IPS-18a (cell line): ENCODE data around the gene CFLAR.

Experiments used
- H3K27ac ChIP-seq: one replicate; pipeline ENCODE4 v1.5.1; 2013; ENCODE audit warnings: low read length
- H3K27me3 ChIP-seq: one replicate; pipeline ENCODE4 v1.6.1; 2013; ENCODE audit warnings: mild to moderate bottlenecking, low read length; ENCODE audit not compliant: control insufficient read depth, insufficient read depth
- H3K36me3 ChIP-seq: one replicate; pipeline ENCODE4 v1.6.1; 2013; ENCODE audit warnings: low read depth, low read length; ENCODE audit not compliant: control insufficient read depth
- H3K4me1 ChIP-seq: one replicate; pipeline ENCODE4 v1.6.1; 2013; ENCODE audit warnings: low read depth, low read length; ENCODE audit not compliant: control insufficient read depth
- H3K4me3 ChIP-seq: one replicate; pipeline ENCODE4 v1.5.1; 2013; ENCODE audit warnings: low read length
- H3K9ac ChIP-seq: one replicate; pipeline ENCODE4 v1.6.1; 2013; ENCODE audit warnings: mild to moderate bottlenecking, low read length, moderate library complexity
- H3K9me3 ChIP-seq: one replicate; pipeline ENCODE4 v1.6.1; 2013; ENCODE audit warnings: low read depth, low read length; ENCODE audit not compliant: control insufficient read depth

CFLAR gene

DNA sequence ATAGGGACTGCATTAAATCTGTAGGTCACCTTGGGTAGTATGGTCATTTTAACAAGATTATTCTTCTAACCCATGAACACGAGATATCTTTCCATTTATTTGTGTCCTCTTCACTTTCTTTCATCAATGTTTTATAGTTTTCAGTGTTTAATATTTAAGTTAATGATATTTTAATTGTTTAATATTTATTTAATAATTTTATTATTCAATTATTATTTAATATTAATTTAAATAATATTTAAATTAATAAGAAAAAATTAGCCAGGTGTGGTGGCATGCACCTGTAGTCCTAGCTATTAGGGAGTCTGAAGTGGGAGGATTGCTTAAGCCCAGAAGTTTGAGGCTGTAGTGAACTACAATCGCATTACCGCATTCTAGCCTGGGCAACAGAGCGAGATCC lies 100.0 kb downstream of the CFLAR start:
- H3K27me3 ChIP-seq = no peaks in the 10 kb centered on the region
- peaks cover 14% of the 10 kb centered on the region for H3K4me1 ChIP-seq
- no peaks in the 10 kb centered on the region for H3K36me3 ChIP-seq
- H3K27ac ChIP-seq = no peak overlapping the region
- no peak overlapping the region for H3K4me3 ChIP-seq
- no peaks in the 10 kb centered on the region for H3K9me3 ChIP-seq
- no peak overlapping the region for H3K9ac ChIP-seq

GRCh38 chr2:201216918-201217317 lies 101.0 kb downstream of the CFLAR start:
- H3K9ac ChIP-seq = no peak overlapping the region
- no peak overlapping the region for H3K4me3 ChIP-seq
- no peak overlapping the region for H3K27ac ChIP-seq
- no peaks in the 10 kb centered on the region for H3K9me3 ChIP-seq
- H3K27me3 ChIP-seq = no peaks in the 10 kb centered on the region
- H3K4me1 ChIP-seq = peaks cover 17% of the 10 kb centered on the region
- no peaks in the 10 kb centered on the region for H3K36me3 ChIP-seq

DNA sequence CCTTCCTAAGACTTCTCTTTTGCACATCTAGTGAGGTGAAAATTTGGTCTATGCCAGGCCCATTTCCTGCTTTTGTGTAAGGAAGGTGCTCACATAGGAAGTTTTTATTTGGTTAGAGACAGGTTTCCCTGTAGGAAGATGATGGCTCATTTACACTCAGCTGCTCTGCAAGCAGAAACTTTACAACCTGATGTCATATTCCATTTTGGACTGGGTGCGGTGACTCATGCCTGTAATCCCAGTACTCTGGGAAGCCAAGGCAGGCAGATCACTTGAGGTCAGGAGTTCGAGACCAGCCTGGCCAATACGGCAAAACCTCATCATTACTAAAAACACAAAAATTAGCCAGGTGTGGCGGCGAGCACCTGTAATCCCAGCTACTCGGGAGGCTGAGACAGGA lies 102.8 kb downstream of the CFLAR start:
- H3K9me3 ChIP-seq = no peaks in the 10 kb centered on the region
- no peak overlapping the region for H3K9ac ChIP-seq
- no peak overlapping the region for H3K4me3 ChIP-seq
- H3K36me3 ChIP-seq = no peaks in the 10 kb centered on the region
- H3K27ac ChIP-seq = no peak overlapping the region
- no peaks in the 10 kb centered on the region for H3K27me3 ChIP-seq
- H3K4me1 ChIP-seq = peaks cover 17% of the 10 kb centered on the region

DNA sequence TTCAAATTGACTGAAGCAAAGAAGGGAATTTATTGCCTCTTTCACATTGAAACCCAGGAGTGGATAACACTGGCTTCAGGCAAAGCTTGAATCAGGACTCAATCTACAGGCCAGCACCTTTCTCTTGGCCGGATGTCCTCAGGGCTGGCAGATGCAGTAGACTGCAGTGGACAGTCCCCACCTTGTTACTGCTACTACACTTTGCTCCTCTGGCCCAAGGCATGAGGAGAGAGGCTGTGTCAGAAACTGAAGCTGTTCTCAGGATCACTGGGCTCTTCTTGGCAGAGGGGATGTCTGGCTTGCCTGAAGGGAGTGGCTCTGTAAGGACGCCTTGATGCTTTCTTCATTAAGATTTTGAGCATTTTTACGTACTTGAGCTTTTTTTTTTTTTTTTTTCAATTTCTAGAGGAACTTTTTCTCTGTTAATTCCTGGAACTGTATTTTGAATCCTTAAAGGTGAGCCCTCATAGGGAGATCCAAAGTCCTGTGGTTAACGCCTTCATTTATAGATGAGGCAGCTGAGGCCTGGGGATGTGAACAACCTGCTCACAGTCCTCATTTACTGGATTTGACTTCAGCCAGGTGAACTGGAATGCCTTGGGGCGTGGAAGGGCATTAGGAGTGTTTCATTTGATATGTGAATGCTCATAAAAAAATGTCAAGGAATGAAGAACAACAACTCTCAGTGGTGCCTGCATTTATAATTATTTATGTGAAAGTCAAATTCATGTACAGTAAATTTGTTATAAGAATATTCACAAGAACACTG lies 103.5 kb downstream of the CFLAR start:
- H3K9ac ChIP-seq = no peak overlapping the region

GRCh38 chr2:201220102-201220570 lies 104.2 kb downstream of the CFLAR start:
- Histone ChIP-seq H3K27ac (no peak overlapping the region), H3K9me3 (no peaks in the 10 kb centered on the region), H3K36me3 (no peaks in the 10 kb centered on the region)

More for the DNA sequence above, 103.5 kb downstream of the CFLAR start:
- Histone ChIP-seq H3K9me3 (no peaks in the 10 kb centered on the region), H3K4me3 (peak overlapping the region; percentile 29), H3K36me3 (no peaks in the 10 kb centered on the region), H3K27ac (no peak overlapping the region), H3K27me3 (no peaks in the 10 kb centered on the region), H3K4me1 (peaks cover 17% of the 10 kb centered on the region)

DNA sequence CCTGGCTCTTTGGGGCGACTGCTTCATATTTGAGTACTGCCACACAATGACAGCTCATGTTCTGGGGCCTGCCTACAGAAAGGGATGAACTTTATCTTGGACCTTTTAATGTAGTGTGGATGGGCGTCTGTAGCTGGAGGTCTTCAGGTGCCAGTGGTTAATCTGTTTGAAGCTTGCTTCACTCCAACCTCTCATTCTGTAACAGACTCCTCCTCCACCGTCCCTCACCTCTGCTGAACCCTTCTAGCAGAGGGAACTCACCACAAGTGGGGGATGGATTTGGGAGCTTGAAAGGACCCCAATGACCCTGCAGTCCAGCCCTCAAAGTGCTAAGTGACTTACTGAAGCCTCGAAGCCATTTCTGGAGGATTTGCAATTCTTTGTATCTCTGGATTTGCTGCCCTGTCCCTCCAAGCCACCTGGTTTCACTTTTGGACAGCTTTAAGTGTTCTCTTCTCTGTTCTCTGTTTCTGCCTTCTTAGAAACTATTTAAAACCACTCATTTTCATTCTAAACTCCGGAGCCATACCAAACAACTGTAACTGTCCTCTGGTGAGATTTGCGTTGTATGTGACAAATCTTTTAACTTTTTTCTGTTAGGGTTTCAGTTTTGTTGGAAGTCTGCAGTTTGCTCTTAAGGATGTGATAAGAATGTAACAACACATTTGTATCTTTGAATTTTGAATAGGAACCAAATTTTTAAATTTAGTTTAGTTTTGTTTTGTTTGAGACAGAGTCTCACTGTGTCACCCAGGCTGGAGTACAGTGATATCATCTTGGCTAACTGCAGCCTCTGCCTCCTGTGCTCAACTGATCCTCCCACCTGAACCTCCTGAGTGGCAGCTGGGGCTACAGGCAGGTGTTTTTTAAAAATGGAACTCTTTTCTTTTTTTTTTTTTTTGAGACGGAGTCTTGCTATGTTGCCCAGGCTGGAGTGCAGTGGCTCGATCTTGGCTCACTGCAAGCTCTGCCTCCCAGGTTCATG lies 107.4 kb downstream of the CFLAR start:
- H3K27me3 ChIP-seq = no peaks in the 10 kb centered on the region

More at GRCh38 chr2:201220102-201220570, 104.2 kb downstream of the CFLAR start:
- Histone ChIP-seq H3K4me3 (peak overlapping the region; percentile 29), H3K9ac (no peak overlapping the region), H3K4me1 (peaks cover 17% of the 10 kb centered on the region), H3K27me3 (no peaks in the 10 kb centered on the region)

More for the DNA sequence above, 107.4 kb downstream of the CFLAR start:
- Histone ChIP-seq H3K9ac (no peak overlapping the region), H3K27ac (no peak overlapping the region), H3K36me3 (no peaks in the 10 kb centered on the region), H3K4me3 (no peak overlapping the region), H3K4me1 (peaks cover 17% of the 10 kb centered on the region), H3K9me3 (no peaks in the 10 kb centered on the region)
